ENCODE results near the gene CXCR4. TPM values are rescaled to one million over a fixed set of nuclear protein-coding genes. Genes with fewer than 3 reads are reported as not detected.
A peak's percentile ranks its signal among the peaks of the same experiment; 100 is the strongest.

CXCR4 gene
- total RNA-seq, 2 experiments from 2014 or later, result 133 to 160 TPM

DNA sequence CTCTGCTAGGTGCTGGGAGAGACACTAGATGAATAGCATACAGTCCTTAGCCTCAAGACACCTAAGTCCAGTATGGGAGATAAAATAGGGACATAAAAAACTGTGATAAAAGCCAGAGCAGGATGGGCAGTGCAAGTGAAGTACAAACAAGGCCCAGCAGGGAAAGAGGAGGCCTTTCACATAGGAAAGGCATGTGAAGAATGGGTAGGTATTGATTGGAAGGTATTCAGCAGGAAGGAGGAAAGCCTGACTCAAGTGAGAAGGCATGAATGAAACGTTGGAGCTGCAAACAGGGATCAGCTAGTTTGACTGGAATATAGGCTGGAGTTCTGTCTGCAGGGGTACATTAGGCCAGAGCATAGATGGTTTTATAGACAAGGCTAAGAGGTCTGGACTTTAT, 11.0 kb upstream of the CXCR4 start:
- no peaks in the 10 kb centered on the region for H3K9me3 Mint-ChIP-seq (ENCODE audit: low read depth)
- DNase-seq (no peak), ATAC-seq (no peak)
- H3K36me3 Mint-ChIP-seq, result peaks cover 5% of the 10 kb centered on the region
- peaks cover 82% of the 10 kb centered on the region for H3K4me1 Mint-ChIP-seq
- CTCF ChIA-PET, result no interaction called here
- no peak overlapping the region for H3K4me3 Mint-ChIP-seq
- peaks cover 34% of the 10 kb centered on the region for H3K27me3 Mint-ChIP-seq
- H3K27ac Mint-ChIP-seq, result peak overlapping the region; percentile 86

DNA sequence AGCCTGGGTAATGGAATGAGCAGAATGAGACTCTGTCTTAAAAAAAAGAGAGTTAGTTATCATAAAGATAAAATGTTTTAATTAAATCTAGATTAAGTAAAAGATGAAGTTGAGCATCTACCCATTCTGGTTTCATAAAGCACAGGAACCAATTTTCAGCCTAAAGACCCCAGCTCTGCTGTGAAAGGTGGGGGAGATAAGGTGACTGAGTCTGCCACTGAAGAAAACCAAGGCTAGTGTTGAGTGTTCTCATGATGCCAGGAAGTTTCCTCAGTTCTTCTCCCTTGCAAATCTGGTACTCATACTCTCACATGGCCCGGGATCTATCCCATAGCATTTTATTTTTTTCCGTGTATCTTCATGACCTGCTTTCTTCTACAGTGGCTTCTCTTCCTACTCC, 10.4 kb upstream of the CXCR4 start:
- H3K9me3 Mint-ChIP-seq (ENCODE audit: low read depth), result no peaks in the 10 kb centered on the region
- no peak overlapping the region for H3K27ac Mint-ChIP-seq
- peaks cover 81% of the 10 kb centered on the region for H3K4me1 Mint-ChIP-seq
- peaks cover 5% of the 10 kb centered on the region for H3K36me3 Mint-ChIP-seq
- CTCF ChIA-PET, result no interaction called here
- no peak overlapping the region for H3K4me3 Mint-ChIP-seq
- no peak for DNase-seq
- ATAC-seq, result no peak
- peaks cover 36% of the 10 kb centered on the region for H3K27me3 Mint-ChIP-seq

DNA sequence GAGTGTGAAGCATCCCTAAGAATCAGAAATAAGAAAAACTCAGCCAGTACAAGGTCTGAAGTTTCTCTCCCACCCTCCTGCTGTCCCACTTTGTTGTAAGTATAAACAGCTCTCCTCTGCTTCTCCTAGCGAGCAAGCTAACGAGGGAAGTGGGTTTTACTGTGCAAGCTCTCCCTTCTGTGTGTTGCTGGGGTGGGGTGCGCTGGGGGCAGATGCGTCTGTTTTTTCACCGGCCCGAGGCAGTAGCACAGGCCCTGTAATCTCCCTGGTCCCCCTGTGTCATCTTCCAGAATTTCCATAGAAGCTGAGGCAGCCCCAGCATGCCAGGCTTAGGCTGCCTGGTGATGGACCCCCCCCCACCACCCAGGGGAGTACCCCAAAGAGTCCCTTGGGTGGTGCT, 9.4 kb upstream of the CXCR4 start:
- H3K9me3 Mint-ChIP-seq (ENCODE audit: low read depth), result no peaks in the 10 kb centered on the region
- H3K4me1 Mint-ChIP-seq, result peaks cover 77% of the 10 kb centered on the region
- H3K36me3 Mint-ChIP-seq, result peaks cover 5% of the 10 kb centered on the region
- no peak overlapping the region for H3K4me3 Mint-ChIP-seq
- ATAC-seq, result no peak
- no peak for DNase-seq
- CTCF ChIA-PET, result no interaction called here
- peaks cover 36% of the 10 kb centered on the region for H3K27me3 Mint-ChIP-seq
- H3K27ac Mint-ChIP-seq, result no peak overlapping the region

GRCh38 chr2:136126421-136126926, 8.5 kb upstream of the CXCR4 start:
- H3K4me1 Mint-ChIP-seq, result peaks cover 68% of the 10 kb centered on the region
- ATAC-seq, result no peak
- H3K27ac Mint-ChIP-seq, result no peak overlapping the region
- no peak for DNase-seq
- no peaks in the 10 kb centered on the region for H3K9me3 Mint-ChIP-seq (ENCODE audit: low read depth)
- CTCF ChIA-PET, result interaction anchor here (1.7 kb wide), 1 partner anchor 258 kb away, joined by 5 read pairs; no protein-coding TSS in a partner anchor
- H3K36me3 Mint-ChIP-seq, result peaks cover 5% of the 10 kb centered on the region
- H3K4me3 Mint-ChIP-seq, result no peak overlapping the region
- H3K27me3 Mint-ChIP-seq, result peaks cover 41% of the 10 kb centered on the region

DNA sequence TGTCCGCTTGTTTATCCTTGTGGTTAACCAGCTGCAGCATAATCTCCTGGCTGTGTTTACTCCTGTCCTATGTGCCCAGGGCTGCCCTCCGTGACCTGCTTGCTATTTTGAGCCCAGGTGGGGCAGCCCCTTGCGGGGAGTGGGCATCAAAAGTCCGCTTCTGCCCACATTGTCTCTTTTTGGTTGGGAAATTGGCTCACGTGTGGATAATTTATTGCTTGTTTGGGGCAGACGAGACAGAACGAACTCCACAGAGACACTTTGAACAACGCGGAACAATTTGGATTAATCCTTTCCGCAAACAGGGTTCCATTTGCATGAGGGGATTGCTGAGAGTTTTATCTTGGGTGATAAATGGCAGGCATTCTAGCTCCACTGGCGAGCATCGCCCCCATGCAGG, 8.1 kb upstream of the CXCR4 start:
- no peak overlapping the region for H3K27ac Mint-ChIP-seq
- no peak overlapping the region for H3K4me3 Mint-ChIP-seq
- CTCF ChIA-PET, result interaction anchor here (1.4 to 1.7 kb wide), 2 partner anchors 149 to 258 kb away, joined by 3 to 5 read pairs; no protein-coding TSS in a partner anchor

GRCh38 chr2:136125236-136125635, 7.3 kb upstream of the CXCR4 start:
- no peak overlapping the region for H3K27ac Mint-ChIP-seq
- no peak for ATAC-seq
- H3K4me1 Mint-ChIP-seq, result peaks cover 60% of the 10 kb centered on the region
- peaks cover 5% of the 10 kb centered on the region for H3K36me3 Mint-ChIP-seq
- H3K9me3 Mint-ChIP-seq (ENCODE audit: low read depth), result no peaks in the 10 kb centered on the region
- no peak for DNase-seq
- no peak overlapping the region for H3K4me3 Mint-ChIP-seq
- H3K27me3 Mint-ChIP-seq, result peaks cover 48% of the 10 kb centered on the region
- CTCF ChIA-PET, result interaction anchor here (0.7 to 1.7 kb wide), 3 partner anchors 148 to 439 kb away, joined by 3 to 5 read pairs (median 3); no protein-coding TSS in a partner anchor

More for the DNA sequence above, 8.1 kb upstream of the CXCR4 start:
- Mint-ChIP-seq H3K36me3 (peaks cover 5% of the 10 kb centered on the region), H3K4me1 (peaks cover 67% of the 10 kb centered on the region), H3K9me3 (ENCODE audit: low read depth) (no peaks in the 10 kb centered on the region), H3K27me3 (peaks cover 44% of the 10 kb centered on the region)
- DNase-seq (no peak), ATAC-seq (no peak)

DNA sequence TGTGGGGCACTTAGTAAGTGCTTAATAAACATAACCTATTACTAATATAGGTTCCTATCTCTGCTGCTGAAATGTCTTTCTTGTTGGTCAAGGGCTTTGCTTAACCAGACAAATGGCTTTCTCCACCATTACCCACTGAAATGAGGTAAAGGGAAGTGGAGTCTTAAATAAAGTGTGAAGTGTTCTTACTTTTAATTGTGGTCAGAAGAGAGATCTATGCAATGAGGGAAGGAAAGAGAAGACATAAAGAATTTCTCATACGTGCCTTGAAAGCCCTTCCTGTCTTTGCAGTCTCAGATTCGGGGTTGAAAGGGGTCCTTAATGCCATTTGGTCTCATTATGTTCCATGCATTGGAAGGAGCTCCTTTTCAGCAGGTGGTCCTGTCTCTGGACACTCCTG, 6.9 kb upstream of the CXCR4 start:
- peaks cover 5% of the 10 kb centered on the region for H3K36me3 Mint-ChIP-seq
- H3K27ac Mint-ChIP-seq, result no peak overlapping the region
- no peaks in the 10 kb centered on the region for H3K9me3 Mint-ChIP-seq (ENCODE audit: low read depth)
- H3K4me3 Mint-ChIP-seq, result no peak overlapping the region
- H3K4me1 Mint-ChIP-seq, result peaks cover 59% of the 10 kb centered on the region
- DNase-seq, result no peak
- CTCF ChIA-PET, result interaction anchor here (0.7 to 1.7 kb wide), 4 partner anchors 147 to 439 kb away, joined by 3 to 5 read pairs (median 4); no protein-coding TSS in a partner anchor
- peaks cover 51% of the 10 kb centered on the region for H3K27me3 Mint-ChIP-seq
- ATAC-seq, result no peak

DNA sequence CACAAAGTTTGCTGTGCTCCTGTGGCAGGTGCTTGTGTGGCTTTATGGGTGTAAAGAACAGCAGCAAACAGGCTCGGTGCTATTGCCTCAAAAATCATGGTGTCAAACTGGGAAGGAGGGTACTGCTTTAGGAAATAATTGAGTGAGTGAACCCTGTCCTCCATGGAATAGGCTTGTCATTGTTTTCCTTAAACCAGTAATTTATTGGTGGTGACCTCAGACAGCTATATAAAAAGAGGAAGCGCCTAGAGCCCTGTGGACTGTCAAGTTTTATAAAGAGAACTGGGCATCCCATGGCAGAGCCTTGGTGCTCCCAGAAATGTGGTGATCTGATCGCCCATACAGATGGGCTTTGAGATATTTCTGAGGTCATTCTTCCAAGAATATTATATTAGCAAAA, 4.7 kb upstream of the CXCR4 start:
- ATAC-seq (no peak), DNase-seq (no peak)
- Mint-ChIP-seq H3K4me3 (no peak overlapping the region), H3K4me1 (peaks cover 45% of the 10 kb centered on the region), H3K36me3 (peaks cover 2% of the 10 kb centered on the region), H3K27me3 (peaks cover 38% of the 10 kb centered on the region), H3K9me3 (ENCODE audit: low read depth) (no peaks in the 10 kb centered on the region), H3K27ac (no peak overlapping the region)
- CTCF ChIA-PET, result interaction anchor here (1.0 kb wide), 1 partner anchor 70 kb away, joined by 3 read pairs; no protein-coding TSS in a partner anchor

GRCh38 chr2:136121204-136121910, 3.4 kb upstream of the CXCR4 start:
- H3K27ac Mint-ChIP-seq, result no peak overlapping the region

DNA sequence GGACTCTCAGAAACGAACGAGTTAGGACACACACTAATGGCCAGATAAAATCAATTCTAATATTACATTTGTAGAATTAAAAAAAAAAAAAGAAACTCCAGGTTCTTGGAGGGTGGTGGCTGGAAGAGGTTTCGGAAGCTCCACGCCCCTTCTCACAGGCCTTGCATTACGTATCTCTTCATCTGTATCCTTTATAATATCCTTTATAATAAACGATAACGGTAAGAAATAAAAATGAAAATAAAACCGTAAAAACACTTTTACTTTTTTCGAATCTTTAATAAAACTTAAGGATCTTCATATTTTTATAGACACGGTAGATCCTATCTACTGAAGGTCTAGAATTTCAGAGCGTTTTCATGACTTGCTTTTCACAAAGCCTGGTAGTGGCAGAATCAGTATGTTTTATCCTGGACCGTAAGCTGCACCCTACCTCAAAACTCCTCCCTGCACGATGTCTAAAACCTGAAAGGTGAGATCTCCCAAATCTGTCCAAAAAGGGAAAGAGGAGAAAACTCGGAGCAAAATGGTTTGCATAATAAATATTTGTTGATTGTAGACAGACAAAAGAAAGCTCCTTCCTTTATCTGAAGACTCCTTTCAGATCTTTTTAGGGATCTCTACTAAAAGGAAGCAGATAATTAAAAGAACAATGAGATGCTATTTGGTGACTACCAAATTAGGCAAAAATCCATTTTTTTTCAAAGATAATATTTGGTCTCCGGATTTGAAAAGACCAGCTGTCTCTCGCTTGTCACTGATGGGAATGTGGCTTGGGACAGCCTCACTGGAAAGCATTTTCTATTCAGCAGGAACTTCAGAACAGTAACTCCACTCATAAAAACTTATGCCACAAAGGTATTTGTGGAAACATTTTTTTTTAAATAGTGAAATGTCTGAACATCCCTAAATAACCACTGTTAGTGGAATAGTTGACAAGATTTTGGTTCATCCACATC, 2.0 kb upstream of the CXCR4 start:
- Mint-ChIP-seq H3K4me3 (peak overlapping the region; percentile 92), H3K9me3 (ENCODE audit: low read depth) (no peaks in the 10 kb centered on the region), H3K4me1 (peaks cover 38% of the 10 kb centered on the region), H3K27ac (no peak overlapping the region), H3K36me3 (peaks cover 18% of the 10 kb centered on the region), H3K27me3 (peaks cover 23% of the 10 kb centered on the region)
- DNase-seq (no peak), ATAC-seq (no peak)
- CTCF ChIA-PET, result interaction anchor here (1.0 to 2.0 kb wide), 3 partner anchors 10 to 70 kb away, joined by 3 to 5 read pairs (median 4); no protein-coding TSS in a partner anchor

More at GRCh38 chr2:136121204-136121910, 3.4 kb upstream of the CXCR4 start:
- no peak overlapping the region for H3K4me3 Mint-ChIP-seq
- H3K4me1 Mint-ChIP-seq, result peaks cover 35% of the 10 kb centered on the region
- ATAC-seq, result no peak
- peaks cover 28% of the 10 kb centered on the region for H3K27me3 Mint-ChIP-seq
- peaks cover 4% of the 10 kb centered on the region for H3K36me3 Mint-ChIP-seq
- DNase-seq, result no peak
- CTCF ChIA-PET, result interaction anchor here (1.3 kb wide), 1 partner anchor 15 kb away, joined by 3 read pairs; no protein-coding TSS in a partner anchor
- H3K9me3 Mint-ChIP-seq (ENCODE audit: low read depth), result no peaks in the 10 kb centered on the region

DNA sequence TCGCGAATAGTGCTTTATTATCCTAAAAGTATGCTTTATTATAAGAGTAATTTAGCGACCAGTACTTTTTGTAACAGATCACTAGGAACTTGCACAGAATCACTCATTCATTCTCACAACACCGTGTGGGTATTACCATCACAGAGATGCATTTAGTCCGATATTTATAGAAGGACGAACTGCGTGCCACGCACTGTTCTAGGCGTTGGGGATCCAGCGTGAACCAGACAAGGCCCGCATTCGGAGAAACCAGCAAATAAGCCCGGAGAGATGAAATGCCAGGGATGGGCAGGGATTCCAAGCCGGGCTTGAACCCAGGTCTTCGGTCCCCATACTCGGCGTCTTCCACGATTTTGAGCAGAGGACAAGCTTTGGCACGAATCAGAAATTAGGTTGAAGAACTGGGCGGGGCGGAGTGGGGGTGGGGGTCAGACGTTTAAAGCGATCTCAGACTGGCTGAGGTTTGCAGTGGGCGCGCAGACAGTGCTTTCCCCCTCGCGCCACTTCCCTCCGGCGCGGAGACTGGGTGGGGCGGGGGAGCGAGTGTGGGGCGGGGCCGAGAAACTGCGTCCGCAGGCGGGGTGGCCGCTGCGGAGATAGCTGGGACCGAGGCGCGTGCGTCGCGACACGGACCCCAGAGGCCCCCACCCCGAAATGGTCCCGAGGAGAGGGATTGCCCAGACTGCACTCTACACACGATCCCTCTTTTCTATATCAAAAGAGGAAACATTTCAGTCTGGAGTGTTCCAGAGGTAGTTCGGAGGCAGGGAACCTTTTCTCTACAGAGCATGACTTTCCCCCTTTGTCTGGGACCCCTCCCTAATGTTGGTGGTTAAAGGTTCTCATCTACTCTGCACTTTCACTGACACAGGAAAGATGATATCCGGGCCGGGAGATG, 1.1 kb upstream of the CXCR4 start:
- ATAC-seq, result peak; percentile 67
- CTCF ChIA-PET, result interaction anchor here (1.0 to 2.0 kb wide), 4 partner anchors 11 to 69 kb away, joined by 3 to 5 read pairs (median 4); no protein-coding TSS in a partner anchor

DNA sequence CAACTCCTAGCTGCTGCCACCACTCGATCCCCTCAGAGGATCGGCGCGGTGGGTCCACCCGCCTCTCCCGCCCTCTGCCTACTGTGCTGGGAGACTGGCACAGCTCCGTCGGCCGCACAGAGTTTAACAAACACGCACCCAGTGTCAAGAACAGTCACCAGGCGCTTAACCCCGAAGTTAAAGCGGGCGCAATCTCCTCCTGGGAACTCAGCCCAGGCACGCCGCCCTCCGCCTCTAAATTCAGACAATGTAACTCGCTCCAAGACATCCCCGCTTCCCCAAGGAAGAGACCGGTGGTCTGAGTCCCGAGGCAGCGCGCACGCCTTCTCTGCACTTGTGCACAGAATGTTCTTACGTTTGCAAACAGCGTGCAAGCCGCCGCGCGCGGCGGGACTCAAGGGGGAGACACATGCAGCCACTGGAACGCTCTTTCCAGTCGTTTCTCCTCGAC, 533 bp downstream of the CXCR4 start:
- peak overlapping the region; percentile 95 for H3K27ac Mint-ChIP-seq
- H3K36me3 Mint-ChIP-seq, result peaks cover 40% of the 10 kb centered on the region
- peak; percentile 71 for DNase-seq
- peak; percentile 24 for ATAC-seq
- no peaks in the 10 kb centered on the region for H3K9me3 Mint-ChIP-seq (ENCODE audit: low read depth)
- peaks cover 37% of the 10 kb centered on the region for H3K4me1 Mint-ChIP-seq
- peaks cover 20% of the 10 kb centered on the region for H3K27me3 Mint-ChIP-seq
- CTCF ChIA-PET, result interaction anchor here (0.9 to 1.4 kb wide), 4 partner anchors 15 to 262 kb away, joined by 3 to 4 read pairs (median 4); no protein-coding TSS in a partner anchor
- peak overlapping the region; percentile 92 for H3K4me3 Mint-ChIP-seq

More for the DNA sequence above, 1.1 kb upstream of the CXCR4 start:
- Mint-ChIP-seq H3K4me3 (peak overlapping the region; percentile 92), H3K27ac (peak overlapping the region; percentile 95), H3K27me3 (peaks cover 23% of the 10 kb centered on the region), H3K4me1 (peaks cover 36% of the 10 kb centered on the region), H3K36me3 (peaks cover 25% of the 10 kb centered on the region), H3K9me3 (ENCODE audit: low read depth) (no peaks in the 10 kb centered on the region)
- DNase-seq, result peak; percentile 91
